HG02870 (cell line): ENCODE results near the gene DNPH1.

Experiments used
- ATAC-seq: cut with Tn5 transposase; IDR thresholded peaks from one replicate; pipeline ENCODE4 v1.9.1; 2021; ENCODE audit warnings: mild to moderate bottlenecking, moderate library complexity; ENCODE audit not compliant: unreplicated experiment

Gene DNPH1

DNA sequence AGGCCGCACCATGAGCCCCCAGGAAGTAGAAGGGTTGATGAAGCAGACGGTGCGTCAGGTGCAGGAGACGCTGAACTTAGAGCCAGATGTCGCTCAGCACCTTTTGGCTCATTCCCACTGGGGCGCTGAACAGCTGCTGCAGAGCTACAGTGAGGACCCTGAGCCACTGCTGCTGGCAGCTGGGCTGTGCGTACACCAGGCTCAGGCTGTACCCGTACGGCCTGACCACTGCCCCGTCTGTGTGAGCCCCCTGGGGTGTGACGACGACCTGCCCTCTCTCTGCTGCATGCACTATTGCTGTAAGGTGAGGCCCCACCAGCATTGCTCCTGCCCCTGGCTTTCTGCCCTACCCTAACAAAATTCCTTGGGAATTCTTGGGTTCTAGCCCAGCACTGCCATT is 13.1 kb downstream of the DNPH1 start:
- no peak for ATAC-seq

DNA sequence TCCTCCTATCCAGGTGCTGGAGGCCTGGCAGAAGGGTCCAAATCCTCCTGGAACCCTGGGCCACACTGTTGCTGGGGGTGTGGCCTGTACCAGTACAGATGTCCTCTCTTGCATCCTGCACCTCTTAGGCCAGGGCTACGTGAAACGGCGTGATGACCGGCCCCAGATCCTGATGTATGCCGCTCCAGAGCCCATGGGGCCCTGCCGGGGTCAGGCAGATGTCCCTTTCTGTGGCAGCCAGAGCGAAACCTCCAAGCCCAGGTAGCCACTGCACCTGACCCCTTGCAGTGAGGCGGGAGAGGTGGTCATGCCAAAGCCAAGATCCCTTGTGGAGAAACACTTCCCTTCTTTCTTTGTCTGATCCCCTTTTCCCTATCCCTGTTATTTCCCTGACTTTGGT is 14.2 kb downstream of the DNPH1 start:
- no peak for ATAC-seq

DNA sequence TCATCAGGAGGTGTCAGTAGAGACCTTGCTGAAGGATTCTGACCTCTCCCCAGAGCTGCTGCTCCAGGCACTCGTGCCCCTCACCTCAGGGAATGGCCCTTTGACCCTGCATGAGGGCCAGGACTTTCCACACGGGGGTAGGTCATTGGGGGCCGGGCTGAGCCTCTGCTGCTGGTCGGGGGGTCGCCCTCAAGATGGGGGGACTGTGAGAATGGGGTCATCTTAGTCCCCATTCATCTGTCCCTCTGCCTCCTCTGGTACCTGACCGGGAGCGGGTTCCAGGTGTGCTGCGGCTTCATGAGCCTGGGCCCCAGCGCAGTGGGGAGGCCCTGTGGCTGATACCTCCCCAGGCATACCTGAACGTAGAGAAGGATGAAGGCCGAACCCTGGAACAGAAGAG is 15.8 kb downstream of the DNPH1 start:
- no peak for ATAC-seq

DNA sequence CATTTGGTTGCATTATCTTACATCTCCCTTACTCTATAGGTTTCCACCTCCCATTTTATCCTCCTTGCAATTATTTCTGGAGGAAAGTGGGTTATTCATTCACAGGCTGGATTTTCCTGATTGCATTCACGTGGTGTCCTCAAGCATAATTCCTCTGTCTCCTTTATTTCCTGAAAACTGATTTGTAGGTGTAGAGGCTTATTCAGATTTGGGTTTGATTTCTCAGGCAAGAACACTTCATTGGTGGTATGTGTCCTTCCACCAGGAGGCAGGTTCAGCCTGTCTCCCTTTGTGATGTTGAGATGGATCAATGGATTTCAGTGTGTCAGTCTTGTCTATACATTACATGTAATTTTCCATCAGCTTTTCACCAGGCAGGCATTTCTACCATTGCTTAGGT is 17.3 kb downstream of the DNPH1 start:
- ATAC-seq = no peak

- ATAC-seq = no peak
Observed at GRCh38 chr6:43207286-43207685, 22.0 kb downstream of the DNPH1 start.

DNA sequence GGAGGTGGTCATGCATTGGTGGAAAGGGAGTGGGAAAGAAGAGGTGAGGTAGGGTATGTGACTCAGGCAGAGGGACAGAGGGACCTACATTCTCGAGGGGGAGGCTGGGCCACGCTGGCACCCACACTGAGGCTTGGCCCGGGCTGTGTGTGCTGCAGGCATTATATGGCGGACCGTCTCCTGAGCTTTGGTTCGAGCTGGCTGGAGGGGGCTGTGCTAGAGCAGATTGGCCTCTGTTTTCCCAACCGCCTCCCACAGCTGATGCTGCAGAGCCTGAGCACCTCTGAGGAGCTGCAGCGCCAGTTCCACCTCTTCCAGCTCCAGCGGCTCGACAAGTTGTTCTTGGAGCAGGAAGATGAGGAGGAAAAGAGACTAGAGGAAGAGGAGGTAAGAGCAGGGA is 23.4 kb downstream of the DNPH1 start:
- ATAC-seq = no peak

- no peak for ATAC-seq
Observed at GRCh38 chr6:43204271-43205105, 24.8 kb downstream of the DNPH1 start.

GRCh38 chr6:43203718-43204095 is 25.6 kb downstream of the DNPH1 start:
- no peak for ATAC-seq

- no peak for ATAC-seq
Observed at GRCh38 chr6:43203029-43203717, 26.1 kb downstream of the DNPH1 start.

DNA sequence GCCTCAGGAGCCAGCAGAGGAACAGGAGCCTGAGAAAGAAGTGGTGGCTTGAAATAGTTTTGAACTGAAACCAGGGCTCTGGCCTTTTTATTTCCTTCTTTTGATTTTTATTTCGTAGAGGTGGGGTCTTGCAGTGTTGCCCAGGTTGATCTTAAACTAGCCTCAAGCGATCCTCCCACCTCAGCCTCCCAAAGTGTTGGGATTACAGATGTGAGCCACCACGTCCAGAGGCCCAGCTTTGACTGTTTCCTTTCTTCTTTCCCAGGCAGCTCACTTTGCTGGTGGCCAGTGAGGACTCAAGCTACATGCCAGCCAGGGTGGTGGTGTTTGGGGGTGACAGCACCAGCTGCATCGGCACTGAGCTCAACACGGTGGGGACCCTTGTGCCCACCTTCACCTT is 26.8 kb downstream of the DNPH1 start:
- no peak for ATAC-seq

DNA sequence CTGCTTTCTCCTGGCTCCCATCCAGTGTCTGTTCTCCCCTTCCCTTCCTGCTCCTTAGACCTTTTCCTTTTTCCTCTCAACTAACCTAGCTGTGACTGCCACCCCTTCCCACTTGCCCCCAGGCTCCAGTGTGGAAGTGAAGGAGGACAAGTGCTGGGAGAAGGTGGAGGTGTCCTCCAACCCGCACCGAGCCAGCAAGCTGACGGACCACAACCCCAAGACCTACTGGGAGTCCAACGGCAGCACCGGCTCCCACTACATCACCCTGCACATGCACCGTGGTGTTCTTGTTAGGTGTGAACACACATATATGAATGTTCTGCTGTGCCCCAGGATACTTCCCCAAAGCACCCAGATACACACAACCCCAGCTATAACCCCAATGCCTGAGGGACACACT is 28.7 kb downstream of the DNPH1 start:
- no peak for ATAC-seq

- no peak for ATAC-seq
Observed at GRCh38 chr6:43199912-43200311, 29.4 kb downstream of the DNPH1 start.

DNA sequence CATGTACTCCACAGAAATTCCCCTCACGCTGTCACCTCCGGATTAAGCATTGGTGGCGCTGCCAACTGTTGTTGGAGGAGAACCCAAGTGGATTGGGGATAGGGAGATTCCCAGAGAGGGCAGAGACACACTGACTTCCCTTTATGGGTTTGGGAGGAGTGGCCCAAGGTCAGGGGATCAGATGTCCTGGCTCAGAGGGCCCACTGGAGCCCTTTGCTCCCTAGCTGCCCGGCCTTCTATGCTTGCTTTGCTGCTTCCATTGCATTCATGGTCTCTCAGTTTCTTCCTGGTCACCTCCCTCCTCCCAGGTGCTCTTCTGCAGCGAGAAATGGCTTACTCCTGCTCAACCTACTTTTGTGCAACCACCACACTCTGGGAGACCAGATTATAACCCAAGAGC is 32.9 kb downstream of the DNPH1 start:
- no peak for ATAC-seq

GRCh38 chr6:43193929-43194328 is 35.4 kb downstream of the DNPH1 start:
- ATAC-seq = no peak

- no peak for ATAC-seq
Observed at GRCh38 chr6:43192911-43193310, 36.4 kb downstream of the DNPH1 start.

- ATAC-seq = no peak
Observed at GRCh38 chr6:43189776-43190304, 39.4 kb downstream of the DNPH1 start.

- no peak for ATAC-seq
Observed at GRCh38 chr6:43188426-43188825, 40.9 kb downstream of the DNPH1 start.

DNA sequence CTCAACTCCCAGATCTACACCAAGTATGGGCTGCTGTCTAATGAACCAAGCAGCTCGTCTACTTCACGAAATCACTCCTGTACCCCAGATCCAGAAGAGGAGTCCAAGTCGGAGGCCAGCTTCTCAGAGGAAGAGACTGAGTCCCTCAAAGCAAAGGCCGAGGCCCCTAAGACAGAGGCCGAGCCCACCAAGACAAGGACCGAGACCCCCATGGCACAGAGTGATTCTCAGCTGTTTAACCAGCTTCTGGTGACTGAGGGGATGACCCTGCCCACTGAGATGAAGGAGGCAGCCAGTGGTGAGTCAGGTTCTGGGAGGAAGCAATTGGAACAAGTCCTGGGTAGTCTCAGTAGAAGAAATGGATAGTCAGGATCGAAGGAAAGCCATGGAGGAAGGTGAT is 41.5 kb downstream of the DNPH1 start:
- ATAC-seq = no peak

GRCh38 chr6:43186706-43187105 is 42.6 kb downstream of the DNPH1 start:
- ATAC-seq = no peak

GRCh38 chr6:43186019-43186418 is 43.3 kb downstream of the DNPH1 start:
- ATAC-seq = no peak

GRCh38 chr6:43185391-43185985 is 43.8 kb downstream of the DNPH1 start:
- ATAC-seq = no peak
